Glutamatergic neuron (in vitro differentiated cells): ENCODE measurements around the gene CEACAM1. TPM values are rescaled to one million over a fixed set of nuclear protein-coding genes. Genes with fewer than 3 reads are reported as not detected.

ENCODE experiments used
- DNase-seq: peaks from one replicate; pipeline ENCODE4 v3.0.0; 2022
- H3K27ac Mint-ChIP-seq: one replicate; pipeline ENCODE4 v1.8.0; 2020; ENCODE audit warnings: mild to moderate bottlenecking, mixed read lengths, inconsistent platforms; ENCODE audit not compliant: unreplicated experiment
- H3K27me3 Mint-ChIP-seq: one replicate; pipeline ENCODE4 v1.8.0; 2020; ENCODE audit warnings: mild to moderate bottlenecking, moderate library complexity, mixed read lengths, inconsistent platforms; ENCODE audit not compliant: unreplicated experiment
- H3K36me3 Mint-ChIP-seq: one replicate; pipeline ENCODE4 v1.8.0; 2020; ENCODE audit warnings: mild to moderate bottlenecking, mixed read lengths, inconsistent platforms; ENCODE audit not compliant: unreplicated experiment
- H3K4me1 Mint-ChIP-seq: one replicate; pipeline ENCODE4 v1.8.0; 2020; ENCODE audit warnings: mild to moderate bottlenecking, low read depth, mixed read lengths, inconsistent platforms; ENCODE audit not compliant: unreplicated experiment
- H3K4me3 Mint-ChIP-seq: one replicate; pipeline ENCODE4 v1.8.0; 2020; ENCODE audit warnings: mild to moderate bottlenecking, mixed read lengths, inconsistent platforms; ENCODE audit not compliant: unreplicated experiment
- H3K9me3 Mint-ChIP-seq: one replicate; pipeline ENCODE4 v1.8.0; 2020; ENCODE audit warnings: mild to moderate bottlenecking, moderate library complexity, mixed read lengths, inconsistent platforms; ENCODE audit not compliant: unreplicated experiment
- total RNA-seq: library from RNA; stranded (reverse); fragmentation: NEBNext Ultra II Directional; extraction: Animal tissue kit (Norgen Biotek cat#: 25700); gene quantifications from one replicate; pipeline ENCODE4 v1.2.1, GENCODE V29; 2021; ENCODE audit not compliant: unreplicated experiment
- TF ChIP-seq, protein P1 (sequence below): fragments of 200-600 bp; sonication (generic); IDR thresholded peaks from one replicate; pipeline ENCODE4 v1.5.0; 2021; ENCODE audit not compliant: partially characterized antibody, unreplicated experiment

CEACAM1 gene
- total RNA-seq, 1 donor from 2014 or later = 0.44 TPM

DNA sequence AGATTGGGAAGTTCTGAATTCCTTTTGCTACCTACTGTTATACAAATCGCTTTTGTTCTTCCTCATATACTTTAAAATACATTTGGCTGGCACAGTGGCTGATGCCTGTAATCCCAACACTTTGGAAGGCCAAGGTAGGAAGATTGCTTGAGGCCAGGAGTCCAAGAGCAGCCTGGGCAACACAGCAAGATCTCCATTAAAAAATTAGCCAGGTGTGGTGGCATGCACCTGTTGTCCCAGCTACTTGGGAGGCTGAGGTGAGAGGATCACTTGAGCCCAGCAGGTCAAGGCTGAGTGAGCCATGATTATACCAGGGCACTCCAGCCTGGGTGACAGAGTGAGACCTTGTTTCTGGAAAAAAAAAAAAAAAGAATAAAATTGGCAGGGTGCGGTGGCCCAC is 51.2 kb downstream of the CEACAM1 start:
- H3K27me3 Mint-ChIP-seq = no peaks in the 10 kb centered on the region
- no peak overlapping the region for H3K4me3 Mint-ChIP-seq
- no peak for DNase-seq
- no peaks in the 10 kb centered on the region for H3K36me3 Mint-ChIP-seq
- TF ChIP-seq, protein P1, sequence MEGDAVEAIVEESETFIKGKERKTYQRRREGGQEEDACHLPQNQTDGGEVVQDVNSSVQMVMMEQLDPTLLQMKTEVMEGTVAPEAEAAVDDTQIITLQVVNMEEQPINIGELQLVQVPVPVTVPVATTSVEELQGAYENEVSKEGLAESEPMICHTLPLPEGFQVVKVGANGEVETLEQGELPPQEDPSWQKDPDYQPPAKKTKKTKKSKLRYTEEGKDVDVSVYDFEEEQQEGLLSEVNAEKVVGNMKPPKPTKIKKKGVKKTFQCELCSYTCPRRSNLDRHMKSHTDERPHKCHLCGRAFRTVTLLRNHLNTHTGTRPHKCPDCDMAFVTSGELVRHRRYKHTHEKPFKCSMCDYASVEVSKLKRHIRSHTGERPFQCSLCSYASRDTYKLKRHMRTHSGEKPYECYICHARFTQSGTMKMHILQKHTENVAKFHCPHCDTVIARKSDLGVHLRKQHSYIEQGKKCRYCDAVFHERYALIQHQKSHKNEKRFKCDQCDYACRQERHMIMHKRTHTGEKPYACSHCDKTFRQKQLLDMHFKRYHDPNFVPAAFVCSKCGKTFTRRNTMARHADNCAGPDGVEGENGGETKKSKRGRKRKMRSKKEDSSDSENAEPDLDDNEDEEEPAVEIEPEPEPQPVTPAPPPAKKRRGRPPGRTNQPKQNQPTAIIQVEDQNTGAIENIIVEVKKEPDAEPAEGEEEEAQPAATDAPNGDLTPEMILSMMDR = no peak
- H3K9me3 Mint-ChIP-seq = peaks cover 2% of the 10 kb centered on the region
- no peaks in the 10 kb centered on the region for H3K4me1 Mint-ChIP-seq
- H3K27ac Mint-ChIP-seq = no peak overlapping the region

GRCh38 chr19:42475366-42475765 is 52.9 kb downstream of the CEACAM1 start:
- Mint-ChIP-seq H3K4me3 (no peak overlapping the region), H3K27ac (no peak overlapping the region), H3K9me3 (peaks cover 2% of the 10 kb centered on the region), H3K27me3 (no peaks in the 10 kb centered on the region), H3K4me1 (no peaks in the 10 kb centered on the region), H3K36me3 (no peaks in the 10 kb centered on the region)
- no peak for DNase-seq
- TF ChIP-seq, protein P1 = no peak

- H3K27me3 Mint-ChIP-seq = no peaks in the 10 kb centered on the region
- H3K9me3 Mint-ChIP-seq = peaks cover 2% of the 10 kb centered on the region
- no peaks in the 10 kb centered on the region for H3K4me1 Mint-ChIP-seq
- no peak overlapping the region for H3K27ac Mint-ChIP-seq
- H3K36me3 Mint-ChIP-seq = no peaks in the 10 kb centered on the region
- H3K4me3 Mint-ChIP-seq = no peak overlapping the region
- DNase-seq = no peak
- TF ChIP-seq, protein P1 = no peak
These were observed 53.5 kb downstream of the CEACAM1 start for GRCh38 chr19:42474743-42475142.

GRCh38 chr19:42473686-42474085 is 54.6 kb downstream of the CEACAM1 start:
- Mint-ChIP-seq H3K4me3 (no peak overlapping the region), H3K27me3 (no peaks in the 10 kb centered on the region), H3K4me1 (no peaks in the 10 kb centered on the region), H3K36me3 (no peaks in the 10 kb centered on the region), H3K9me3 (peaks cover 2% of the 10 kb centered on the region), H3K27ac (no peak overlapping the region)
- DNase-seq = no peak
- TF ChIP-seq, protein P1 = no peak

- Mint-ChIP-seq H3K4me1 (peaks cover 5% of the 10 kb centered on the region), H3K27me3 (no peaks in the 10 kb centered on the region), H3K4me3 (no peak overlapping the region), H3K9me3 (peaks cover 2% of the 10 kb centered on the region), H3K36me3 (no peaks in the 10 kb centered on the region), H3K27ac (no peak overlapping the region)
- DNase-seq = no peak
- TF ChIP-seq, protein P1 = no peak
These were observed 55.7 kb downstream of the CEACAM1 start for GRCh38 chr19:42472402-42473147.
